Measurements from ENCODE around the gene FBLN2.
"Not testable (repeated sequence)": the region's sequence is repeated elsewhere in the genome, so short reads cannot be mapped to it uniquely, and the experiment has no call there.

Gene FBLN2

DNA sequence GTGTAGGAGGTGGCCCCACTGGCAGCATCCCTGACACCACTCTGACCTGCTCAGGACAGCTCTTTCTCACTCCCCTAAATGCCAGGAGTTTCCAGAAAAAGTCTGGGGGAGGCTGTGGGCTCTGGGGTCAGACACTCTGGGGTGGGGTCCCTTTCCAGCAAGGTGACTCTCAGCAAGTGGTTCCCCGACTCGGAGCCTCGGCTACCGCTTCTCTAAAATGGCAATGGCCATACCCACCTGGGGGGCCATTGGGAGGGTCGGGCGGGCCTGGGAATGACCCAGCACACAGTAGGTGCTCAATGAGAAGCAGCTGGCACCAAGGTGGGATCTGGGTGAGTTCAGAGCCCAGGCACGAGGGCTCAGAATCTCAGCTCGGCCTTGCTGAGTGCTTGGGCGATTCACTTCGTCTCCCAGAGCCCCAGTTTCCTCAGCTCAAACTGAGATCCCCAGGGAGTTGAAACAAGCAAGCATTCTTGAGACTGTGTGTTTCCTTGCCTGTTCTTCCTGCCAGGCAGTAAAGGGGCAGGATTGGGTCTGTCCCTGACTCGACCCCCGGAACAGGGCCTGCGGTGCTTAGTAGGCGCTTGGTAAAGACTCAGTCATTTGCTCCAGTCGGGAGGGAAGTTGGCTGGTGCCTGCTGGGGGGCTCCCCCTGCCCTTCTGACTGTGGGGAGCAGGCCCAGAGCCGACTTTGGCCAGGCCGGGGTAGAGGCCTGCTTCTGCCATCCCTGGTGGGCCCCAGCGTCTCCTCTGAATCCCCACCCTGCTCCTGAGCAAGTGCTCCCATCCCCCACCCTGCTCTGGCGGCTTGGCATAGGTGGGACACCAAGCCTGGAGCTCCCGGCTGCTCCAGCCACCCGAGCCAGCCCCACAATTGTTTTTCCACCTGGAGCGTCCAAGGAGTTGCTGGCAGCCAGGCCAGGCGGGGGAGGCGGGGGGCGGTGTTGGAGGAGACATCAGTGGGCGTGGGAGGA, 32.9 kb upstream of the FBLN2 start:
- no peak for DNase-seq (ENCODE audit: low read depth)
- H3K36me3 ChIP-seq (ENCODE audit: control insufficient read depth, insufficient read depth, low read length, severe bottlenecking) = no peaks in the 10 kb centered on the region

GRCh38 chr3:13516760-13517135, 32.2 kb upstream of the FBLN2 start:
- peak overlapping the region; percentile 83 for H3K9ac ChIP-seq (ENCODE audit: low read length)
- no peaks in the 10 kb centered on the region for H3K27me3 ChIP-seq (replicated peaks; ENCODE audit: control insufficient read depth, insufficient read depth, low read length)
- no peaks in the 10 kb centered on the region for H3K36me3 ChIP-seq (ENCODE audit: control insufficient read depth, insufficient read depth, low read length, severe bottlenecking)
- H3K4me1 ChIP-seq (ENCODE audit: control insufficient read depth, insufficient read depth, low read length) = peaks cover 73% of the 10 kb centered on the region
- no peaks in the 10 kb centered on the region for H3K9me3 ChIP-seq (ENCODE audit: control insufficient read depth, low read length)
- H3K4me3 ChIP-seq (ENCODE audit: low read length) = no peak overlapping the region
- no peak for DNase-seq (ENCODE audit: low read depth)

More for the DNA sequence above, 32.9 kb upstream of the FBLN2 start:
- Histone ChIP-seq H3K9ac (ENCODE audit: low read length) (peak overlapping the region; percentile 83), H3K27me3 (replicated peaks; ENCODE audit: control insufficient read depth, insufficient read depth, low read length) (no peaks in the 10 kb centered on the region), H3K4me3 (ENCODE audit: low read length) (no peak overlapping the region), H3K9me3 (ENCODE audit: control insufficient read depth, low read length) (no peaks in the 10 kb centered on the region), H3K4me1 (ENCODE audit: control insufficient read depth, insufficient read depth, low read length) (peaks cover 76% of the 10 kb centered on the region)

GRCh38 chr3:13517253-13517977, 31.5 kb upstream of the FBLN2 start:
- DNase-seq (ENCODE audit: low read depth) = no peak
- H3K27me3 ChIP-seq (replicated peaks; ENCODE audit: control insufficient read depth, insufficient read depth, low read length) = no peaks in the 10 kb centered on the region

DNA sequence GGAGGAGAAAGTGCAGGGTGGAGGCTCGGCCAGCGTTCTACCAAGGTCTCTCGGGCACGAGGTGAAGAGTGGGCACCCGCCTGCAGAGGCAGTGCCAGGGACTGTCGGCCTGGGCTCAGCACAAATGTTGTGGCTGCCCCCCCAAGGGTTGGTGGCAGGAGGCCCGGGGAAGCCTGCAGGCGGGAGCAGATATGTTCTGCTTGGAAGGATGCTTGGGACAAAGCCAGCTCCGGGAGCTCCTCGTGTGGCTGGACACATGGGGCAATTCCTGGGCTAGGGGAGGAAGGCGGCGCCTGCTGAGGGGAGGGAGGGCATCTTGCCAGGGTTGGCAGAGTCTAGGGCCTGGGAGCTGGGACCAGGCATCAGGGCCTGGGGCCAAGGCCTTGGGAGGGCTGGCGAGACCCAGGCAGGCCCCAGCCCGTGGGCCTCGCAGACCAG, 30.4 kb upstream of the FBLN2 start:
- no peak overlapping the region for H3K4me3 ChIP-seq (ENCODE audit: low read length)
- no peaks in the 10 kb centered on the region for H3K9me3 ChIP-seq (ENCODE audit: control insufficient read depth, low read length)
- DNase-seq (ENCODE audit: low read depth) = no peak
- H3K27me3 ChIP-seq (replicated peaks; ENCODE audit: control insufficient read depth, insufficient read depth, low read length) = no peaks in the 10 kb centered on the region
- no peaks in the 10 kb centered on the region for H3K36me3 ChIP-seq (ENCODE audit: control insufficient read depth, insufficient read depth, low read length, severe bottlenecking)
- H3K4me1 ChIP-seq (ENCODE audit: control insufficient read depth, insufficient read depth, low read length) = peaks cover 62% of the 10 kb centered on the region
- peak overlapping the region; percentile 84 for H3K9ac ChIP-seq (ENCODE audit: low read length)

More at GRCh38 chr3:13517253-13517977, 31.5 kb upstream of the FBLN2 start:
- Histone ChIP-seq H3K9me3 (ENCODE audit: control insufficient read depth, low read length) (no peaks in the 10 kb centered on the region), H3K4me3 (ENCODE audit: low read length) (no peak overlapping the region), H3K9ac (ENCODE audit: low read length) (peak overlapping the region; percentile 84), H3K36me3 (ENCODE audit: control insufficient read depth, insufficient read depth, low read length, severe bottlenecking) (no peaks in the 10 kb centered on the region), H3K4me1 (ENCODE audit: control insufficient read depth, insufficient read depth, low read length) (peaks cover 73% of the 10 kb centered on the region)

DNA sequence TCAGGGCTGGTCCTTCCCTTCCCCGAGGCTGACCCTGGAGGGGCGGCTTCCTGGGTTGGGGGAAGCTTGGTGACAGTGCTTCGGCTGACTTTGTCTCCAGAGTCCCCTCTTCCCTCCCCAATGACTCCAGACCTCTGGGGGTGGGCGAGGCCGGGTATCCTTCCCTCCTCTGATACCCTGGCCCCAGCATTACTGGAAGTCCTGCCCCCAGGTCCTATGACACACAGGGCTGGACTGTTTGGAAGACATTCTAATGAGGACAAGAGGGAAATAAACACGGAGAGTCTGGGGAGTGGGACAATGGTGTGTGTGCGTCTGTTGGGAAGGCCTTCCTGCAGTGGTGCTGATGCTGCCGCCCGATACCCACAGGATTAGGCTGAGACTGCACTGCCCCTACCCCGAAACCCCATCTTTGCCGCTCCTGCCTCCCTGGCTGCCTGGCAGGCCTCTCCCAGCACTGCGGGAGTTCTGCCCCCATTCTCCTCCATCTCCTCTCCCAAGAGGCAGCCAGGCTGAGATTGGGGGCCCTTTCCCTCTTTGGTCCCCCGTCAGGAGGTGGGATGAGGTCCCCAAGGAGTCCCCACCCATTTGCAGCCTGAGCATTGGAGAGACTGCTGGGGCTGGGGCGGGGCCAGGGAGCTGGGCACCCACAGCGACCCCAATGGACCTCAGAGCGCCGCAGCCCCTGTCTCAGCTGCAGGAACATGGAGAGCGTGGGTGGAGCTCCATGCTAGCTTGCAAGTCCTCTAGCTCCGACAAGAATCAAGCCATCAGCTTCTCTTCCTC, 29.7 kb upstream of the FBLN2 start:
- Histone ChIP-seq H3K4me3 (ENCODE audit: low read length) (no peak overlapping the region), H3K36me3 (ENCODE audit: control insufficient read depth, insufficient read depth, low read length, severe bottlenecking) (no peaks in the 10 kb centered on the region), H3K4me1 (ENCODE audit: control insufficient read depth, insufficient read depth, low read length) (peaks cover 58% of the 10 kb centered on the region), H3K9me3 (ENCODE audit: control insufficient read depth, low read length) (no peaks in the 10 kb centered on the region), H3K9ac (ENCODE audit: low read length) (peak overlapping the region; percentile 77), H3K27me3 (replicated peaks; ENCODE audit: control insufficient read depth, insufficient read depth, low read length) (no peaks in the 10 kb centered on the region)
- no peak for DNase-seq (ENCODE audit: low read depth)

DNA sequence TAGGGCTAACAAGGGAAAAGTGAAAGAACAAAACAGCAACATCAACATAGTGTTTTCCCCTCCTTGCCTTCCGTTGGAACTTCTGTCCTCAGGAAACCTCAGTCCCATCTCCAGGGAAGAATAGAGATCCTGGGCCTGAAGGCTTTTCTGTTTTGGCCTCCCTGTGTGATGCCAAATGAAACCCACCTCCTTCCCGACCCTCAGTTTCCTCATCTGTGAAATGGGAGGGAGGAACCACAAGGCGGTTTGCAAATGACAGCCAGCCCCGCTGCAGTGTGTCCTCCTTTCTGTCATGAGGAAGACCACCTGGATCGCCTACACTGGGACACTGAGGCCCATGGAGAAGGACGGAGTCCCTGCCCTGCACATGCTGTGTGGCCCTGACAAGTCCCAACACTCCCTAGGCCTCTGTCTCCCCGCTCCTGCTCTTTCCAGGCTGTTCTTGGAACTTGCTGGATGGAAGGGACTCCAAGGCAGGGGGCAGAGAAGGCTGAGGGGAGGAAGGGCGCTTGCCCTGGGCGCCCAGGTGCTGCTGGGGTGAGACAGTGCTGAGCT, 28.5 kb upstream of the FBLN2 start:
- no peaks in the 10 kb centered on the region for H3K9me3 ChIP-seq (ENCODE audit: control insufficient read depth, low read length)
- peaks cover 65% of the 10 kb centered on the region for H3K4me1 ChIP-seq (ENCODE audit: control insufficient read depth, insufficient read depth, low read length)
- H3K9ac ChIP-seq (ENCODE audit: low read length) = peak overlapping the region; percentile 77
- H3K4me3 ChIP-seq (ENCODE audit: low read length) = no peak overlapping the region
- DNase-seq (ENCODE audit: low read depth) = no peak
- H3K27me3 ChIP-seq (replicated peaks; ENCODE audit: control insufficient read depth, insufficient read depth, low read length) = no peaks in the 10 kb centered on the region
- no peaks in the 10 kb centered on the region for H3K36me3 ChIP-seq (ENCODE audit: control insufficient read depth, insufficient read depth, low read length, severe bottlenecking)

- Histone ChIP-seq H3K9ac (ENCODE audit: low read length) (no peak overlapping the region), H3K4me1 (ENCODE audit: control insufficient read depth, insufficient read depth, low read length) (peaks cover 65% of the 10 kb centered on the region), H3K4me3 (ENCODE audit: low read length) (no peak overlapping the region), H3K27me3 (replicated peaks; ENCODE audit: control insufficient read depth, insufficient read depth, low read length) (no peaks in the 10 kb centered on the region), H3K9me3 (ENCODE audit: control insufficient read depth, low read length) (no peaks in the 10 kb centered on the region), H3K36me3 (ENCODE audit: control insufficient read depth, insufficient read depth, low read length, severe bottlenecking) (no peaks in the 10 kb centered on the region)
- DNase-seq (ENCODE audit: low read depth) = no peak
These were observed 27.6 kb upstream of the FBLN2 start for GRCh38 chr3:13521309-13521708.

- H3K27me3 ChIP-seq (replicated peaks; ENCODE audit: control insufficient read depth, insufficient read depth, low read length); DNase-seq (ENCODE audit: low read depth); H3K9ac ChIP-seq (ENCODE audit: low read length); H3K4me3 ChIP-seq (ENCODE audit: low read length); H3K9me3 ChIP-seq (ENCODE audit: control insufficient read depth, low read length); H3K36me3 ChIP-seq (ENCODE audit: control insufficient read depth, insufficient read depth, low read length, severe bottlenecking): not testable (repeated sequence)
- H3K4me1 ChIP-seq (ENCODE audit: control insufficient read depth, insufficient read depth, low read length) = peaks cover 65% of the 10 kb centered on the region
These were observed 27.2 kb upstream of the FBLN2 start for GRCh38 chr3:13521749-13522148.

DNA sequence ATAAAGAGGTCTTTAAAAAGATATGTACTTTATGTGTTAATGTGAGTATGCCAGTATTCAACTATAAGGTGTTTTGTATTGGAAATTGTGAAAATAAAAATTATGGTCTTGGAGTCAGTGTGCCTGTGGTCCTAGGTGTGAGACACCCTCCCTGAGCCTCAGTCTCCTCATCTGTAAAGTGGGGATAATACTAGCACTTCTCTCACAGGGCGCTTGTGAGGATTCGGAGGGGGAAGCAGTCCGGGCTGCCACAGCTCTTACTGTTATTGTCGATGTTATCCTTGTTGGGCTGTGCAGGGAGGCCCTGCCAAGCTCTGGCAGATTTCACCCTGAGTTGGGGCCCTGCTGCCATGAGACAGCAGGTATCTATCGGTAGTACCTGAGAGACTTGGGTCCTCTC, 26.7 kb upstream of the FBLN2 start:
- H3K27me3 ChIP-seq (replicated peaks; ENCODE audit: control insufficient read depth, insufficient read depth, low read length) = no peaks in the 10 kb centered on the region
- no peaks in the 10 kb centered on the region for H3K36me3 ChIP-seq (ENCODE audit: control insufficient read depth, insufficient read depth, low read length, severe bottlenecking)
- no peak for DNase-seq (ENCODE audit: low read depth)
- no peak overlapping the region for H3K4me3 ChIP-seq (ENCODE audit: low read length)
- peaks cover 62% of the 10 kb centered on the region for H3K4me1 ChIP-seq (ENCODE audit: control insufficient read depth, insufficient read depth, low read length)
- no peak overlapping the region for H3K9ac ChIP-seq (ENCODE audit: low read length)
- no peaks in the 10 kb centered on the region for H3K9me3 ChIP-seq (ENCODE audit: control insufficient read depth, low read length)

GRCh38 chr3:13524979-13525669, 23.8 kb upstream of the FBLN2 start:
- Histone ChIP-seq H3K9ac (ENCODE audit: low read length) (peak overlapping the region; percentile 84), H3K36me3 (ENCODE audit: control insufficient read depth, insufficient read depth, low read length, severe bottlenecking) (no peaks in the 10 kb centered on the region), H3K4me1 (ENCODE audit: control insufficient read depth, insufficient read depth, low read length) (peaks cover 49% of the 10 kb centered on the region), H3K4me3 (ENCODE audit: low read length) (no peak overlapping the region), H3K27me3 (replicated peaks; ENCODE audit: control insufficient read depth, insufficient read depth, low read length) (no peaks in the 10 kb centered on the region), H3K9me3 (ENCODE audit: control insufficient read depth, low read length) (no peaks in the 10 kb centered on the region)
- peak; percentile 91 for DNase-seq (ENCODE audit: low read depth)

Measured in adipocyte (in vitro differentiated cells).